ENCODE results near the gene AP1AR.
A peak's percentile ranks its signal among the peaks of the same experiment; 100 is the strongest.
"Not testable (repeated sequence)": the region's sequence is repeated elsewhere in the genome, so short reads cannot be mapped to it uniquely, and the experiment has no call there.

Gene AP1AR

DNA sequence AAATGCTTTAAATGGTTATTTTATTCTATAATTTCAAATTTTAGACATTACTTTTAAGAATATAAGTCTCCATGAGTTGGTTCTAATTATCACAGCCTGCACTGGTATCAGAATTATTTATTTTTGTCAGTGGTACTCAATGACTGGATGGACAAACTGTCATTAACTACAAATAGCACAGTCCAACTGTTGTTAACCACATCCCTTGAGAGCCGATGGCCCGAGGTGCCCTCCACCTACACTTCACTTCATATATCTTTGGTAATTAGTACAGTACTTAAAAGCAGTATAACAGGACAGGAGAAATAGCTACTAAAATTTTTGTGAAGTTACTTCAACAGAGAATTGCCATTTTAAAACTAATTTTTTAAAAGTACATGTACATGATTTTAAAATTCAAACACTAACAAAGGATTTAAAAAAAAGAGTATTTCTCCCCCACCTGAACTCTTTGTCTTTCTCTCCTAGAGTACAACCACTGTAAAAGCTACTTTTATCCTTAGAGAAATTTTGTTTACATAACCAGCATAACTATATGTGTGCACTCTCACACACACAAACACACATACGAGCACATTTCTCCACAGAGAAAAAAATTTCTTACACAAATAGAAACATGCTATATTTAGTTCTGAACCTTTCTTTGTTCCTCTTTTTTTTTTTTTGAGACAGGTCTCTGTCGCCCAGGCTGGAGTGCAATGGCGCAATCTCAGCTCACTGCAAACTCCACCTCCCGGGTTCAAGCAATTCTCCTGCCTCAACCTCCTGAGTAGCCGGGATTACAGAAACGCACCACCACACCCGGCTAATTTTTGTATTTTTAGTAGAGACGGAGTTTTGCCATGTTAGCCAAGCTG lies 47.7 kb downstream of the AP1AR start:
- DNase-seq: no peak

DNA sequence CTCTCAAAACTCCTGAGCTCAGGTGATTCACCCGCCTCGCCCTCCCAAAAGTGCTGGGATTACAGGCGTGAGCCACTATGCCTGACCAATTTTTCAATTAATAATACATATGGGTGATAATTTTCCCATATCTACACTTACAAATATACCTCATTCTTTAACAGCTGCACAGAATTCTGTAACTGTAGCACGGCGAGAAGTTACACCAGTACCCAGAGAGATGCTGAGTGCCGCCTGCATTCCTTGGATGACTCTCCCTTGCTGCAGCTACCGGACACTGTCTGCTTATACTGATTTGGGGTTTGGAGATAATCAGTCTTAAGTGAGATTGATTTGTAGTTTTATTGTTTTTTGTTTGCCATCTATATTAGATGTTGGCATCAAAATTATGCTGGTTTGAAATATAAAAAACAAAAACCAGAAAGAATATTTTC lies 48.3 kb downstream of the AP1AR start:
- no peak for DNase-seq

DNA sequence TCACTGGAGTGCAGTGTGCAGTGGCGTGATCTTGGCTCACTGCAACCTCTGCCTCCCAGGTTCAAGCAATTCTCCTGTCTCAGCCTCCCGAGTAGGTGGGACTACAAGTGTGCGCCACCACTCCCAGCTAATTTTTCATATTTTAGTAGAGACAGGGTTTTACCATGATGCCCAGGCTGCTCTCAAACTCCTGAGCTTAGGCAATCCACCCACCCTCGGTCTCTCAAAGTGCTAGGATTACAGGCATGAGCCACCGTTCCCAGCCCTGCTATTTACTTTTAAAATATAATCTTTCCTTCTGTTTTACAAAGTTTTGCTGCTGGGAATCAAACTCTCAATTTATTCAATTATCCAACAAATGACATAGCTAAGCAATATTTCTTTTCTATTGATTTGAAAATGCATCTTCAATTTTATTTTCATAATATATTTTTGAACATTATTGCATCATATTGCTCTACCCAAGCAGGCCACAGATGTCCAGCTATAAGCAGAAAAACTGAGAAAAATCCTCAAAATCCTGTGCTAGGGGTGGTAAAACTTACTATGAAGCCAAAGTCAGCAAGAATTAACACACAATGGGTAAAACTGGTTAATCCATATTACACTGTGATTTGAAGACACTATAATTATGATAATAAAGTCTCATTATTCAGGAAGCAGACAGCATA lies 48.9 kb downstream of the AP1AR start:
- no peak for DNase-seq

- not testable (repeated sequence) for DNase-seq
Measured at GRCh38 chr4:112281895-112282398, 50.4 kb downstream of the AP1AR start.

DNA sequence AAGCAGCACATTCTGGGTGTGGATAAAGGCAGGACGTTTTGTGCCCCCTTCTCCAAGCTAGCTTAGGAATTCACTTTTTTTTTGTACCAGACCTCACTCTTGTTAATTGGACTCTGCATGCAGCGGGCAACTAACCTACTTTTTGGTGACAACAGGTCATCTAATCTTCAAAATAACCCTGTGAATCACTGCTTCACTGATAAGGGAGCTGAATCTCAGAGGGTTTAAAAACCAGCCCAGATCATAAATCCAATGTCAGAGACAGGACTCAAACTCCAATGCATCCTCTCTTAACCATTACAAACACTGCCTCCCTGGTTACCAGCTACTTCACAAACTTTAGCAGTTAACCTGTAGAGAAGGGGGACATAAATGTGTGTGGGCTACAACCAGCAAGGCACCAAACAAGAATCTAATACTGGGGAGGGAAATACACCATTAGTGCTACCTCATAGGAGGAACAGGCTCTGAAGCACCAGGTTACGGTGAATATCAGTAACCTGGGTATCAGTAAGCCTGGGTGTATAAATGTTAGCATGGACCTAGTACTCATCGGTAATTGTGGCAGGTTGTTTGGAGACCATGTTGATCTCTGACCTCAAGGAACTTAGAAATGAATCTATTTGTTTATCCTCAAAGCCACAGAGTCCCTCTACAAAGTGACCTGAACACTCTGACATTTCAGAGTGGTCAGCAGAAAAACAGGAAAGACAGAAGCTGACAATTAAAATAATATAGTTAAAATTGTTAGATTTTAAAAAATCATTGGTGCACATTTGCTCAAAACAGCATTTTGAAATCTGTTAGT lies 51.5 kb downstream of the AP1AR start:
- no peak for DNase-seq

DNA sequence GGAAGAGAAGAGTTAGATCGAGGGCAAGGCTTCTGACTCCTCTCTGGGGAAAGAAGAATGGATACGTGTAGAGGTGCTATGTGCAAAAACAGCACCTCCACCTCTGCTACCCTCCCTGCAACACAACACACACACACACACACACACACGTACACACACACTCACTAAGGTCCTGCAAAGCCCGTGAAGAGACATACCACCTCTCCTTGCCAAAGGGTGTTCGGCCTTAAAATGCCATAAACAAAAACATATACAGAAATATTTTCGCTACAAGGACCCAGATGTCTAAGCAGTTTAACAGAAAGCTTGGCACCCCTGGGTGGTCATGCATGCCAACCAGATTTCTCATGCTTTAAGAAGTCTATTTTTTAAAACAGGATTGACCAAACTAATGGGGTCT lies 52.6 kb downstream of the AP1AR start:
- peak; percentile 39 for DNase-seq

GRCh38 chr4:112284662-112285411 lies 53.2 kb downstream of the AP1AR start:
- peak; percentile 54 for DNase-seq

DNA sequence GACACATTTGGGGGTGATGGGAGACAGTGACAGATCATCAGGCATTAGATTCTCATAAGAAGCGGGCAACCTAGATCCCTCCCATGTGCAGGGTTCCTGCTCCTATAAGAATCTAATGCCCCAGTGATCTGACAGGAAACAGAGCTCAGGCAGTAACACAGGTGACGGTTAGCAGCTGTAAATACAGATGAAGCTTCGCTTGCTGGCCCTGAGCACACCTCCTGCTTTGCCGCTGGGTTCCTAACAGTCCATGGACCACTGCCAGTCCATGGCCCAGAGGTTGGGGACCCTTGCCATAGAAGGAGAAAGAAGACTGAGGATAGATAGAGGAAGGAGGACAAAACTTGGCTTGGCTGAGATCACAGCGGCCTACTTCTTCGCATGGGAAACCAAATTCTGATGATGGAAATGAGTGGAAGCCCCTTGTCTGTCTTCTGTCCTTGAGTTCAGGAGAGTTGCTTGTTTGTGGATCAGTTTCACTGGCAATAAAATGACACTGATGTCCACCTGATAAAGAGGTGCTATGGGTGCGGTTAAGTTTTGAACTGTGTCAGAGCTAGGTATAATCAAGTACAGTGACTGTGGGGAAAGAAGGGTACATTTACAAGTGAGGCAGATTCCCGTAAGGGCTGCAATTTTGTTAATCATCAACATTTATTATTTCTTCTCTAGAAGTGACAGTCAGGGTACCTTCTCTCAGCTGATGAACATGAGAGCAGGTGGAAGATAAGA lies 55.8 kb downstream of the AP1AR start:
- peak; percentile 68 for DNase-seq

GRCh38 chr4:112288455-112288854 lies 56.9 kb downstream of the AP1AR start:
- DNase-seq: peak; percentile 79

- no peak for DNase-seq
Measured at GRCh38 chr4:112289407-112290253, 58.0 kb downstream of the AP1AR start.

GRCh38 chr4:112290341-112290740 lies 58.8 kb downstream of the AP1AR start:
- no peak for DNase-seq

GRCh38 chr4:112296949-112297880 lies 65.6 kb downstream of the AP1AR start, which contains the start of gene ALPK1:
Gene ALPK1, plus strand, starts transcription at chr4:112297369.
- peak; percentile 59 for DNase-seq

DNA sequence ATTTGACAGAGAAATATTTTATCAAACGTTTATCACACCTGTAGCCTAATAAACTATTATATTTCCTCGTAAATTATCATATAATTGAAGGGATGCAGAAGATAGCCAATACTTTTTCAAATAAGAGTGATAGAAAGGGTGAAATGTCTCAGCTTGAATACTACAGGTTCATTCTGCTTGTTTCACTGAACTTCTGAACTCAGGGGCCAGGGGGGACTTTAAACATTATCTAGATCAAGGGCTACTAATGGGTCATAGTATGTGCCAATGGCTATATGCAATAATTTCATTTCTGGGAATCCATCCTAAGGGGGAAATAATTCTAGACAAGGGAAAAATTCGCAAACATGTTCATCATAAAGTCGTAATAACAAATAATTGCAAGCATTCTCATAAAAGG lies 68.1 kb downstream of the AP1AR start:
- DNase-seq: no peak

DNA sequence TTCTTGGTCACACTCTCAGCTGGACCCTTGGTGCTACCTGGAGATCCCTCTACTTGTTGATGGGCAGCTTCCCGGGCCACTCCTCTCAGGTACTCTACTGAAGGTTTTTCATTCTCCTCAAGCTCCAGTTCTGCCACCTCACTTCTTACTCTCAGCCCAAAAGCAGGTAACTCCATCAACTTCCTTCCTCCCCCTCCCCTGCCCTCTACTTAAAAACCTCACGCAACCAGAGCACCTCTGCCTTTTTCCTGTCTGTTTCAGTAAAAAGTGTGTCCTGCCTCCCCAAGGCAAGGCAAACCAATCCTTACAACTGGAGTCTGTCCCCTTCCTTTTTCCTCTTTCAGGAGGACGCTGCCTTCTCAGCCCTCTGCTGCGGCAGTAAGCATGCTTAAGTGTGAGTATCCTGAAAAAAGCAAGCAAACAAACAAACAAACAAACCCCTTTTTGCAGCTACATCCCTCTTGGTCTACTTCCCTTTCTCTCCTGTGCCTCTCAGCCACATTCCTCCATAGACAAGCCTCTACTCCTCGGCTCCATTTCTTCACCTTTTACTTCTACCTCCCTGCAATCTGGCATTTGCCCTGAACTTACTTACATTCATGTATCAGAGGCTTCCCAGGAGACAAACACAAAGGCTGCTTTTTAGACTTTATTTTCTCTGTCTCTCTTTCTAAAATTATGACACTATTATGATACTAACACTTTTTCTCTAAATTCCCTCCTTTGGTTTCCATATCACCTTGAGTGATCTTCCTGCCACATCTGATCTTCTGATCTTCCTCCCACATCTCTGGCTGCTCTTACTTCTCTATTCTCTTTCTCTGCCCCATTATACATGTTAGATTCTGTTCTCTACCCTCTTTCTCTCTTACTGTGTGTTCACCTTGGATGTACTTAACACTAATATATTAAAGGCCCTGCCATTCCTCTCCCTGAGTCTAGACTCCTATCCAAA lies 71.0 kb downstream of the AP1AR start:
- DNase-seq: peak; percentile 39

DNA sequence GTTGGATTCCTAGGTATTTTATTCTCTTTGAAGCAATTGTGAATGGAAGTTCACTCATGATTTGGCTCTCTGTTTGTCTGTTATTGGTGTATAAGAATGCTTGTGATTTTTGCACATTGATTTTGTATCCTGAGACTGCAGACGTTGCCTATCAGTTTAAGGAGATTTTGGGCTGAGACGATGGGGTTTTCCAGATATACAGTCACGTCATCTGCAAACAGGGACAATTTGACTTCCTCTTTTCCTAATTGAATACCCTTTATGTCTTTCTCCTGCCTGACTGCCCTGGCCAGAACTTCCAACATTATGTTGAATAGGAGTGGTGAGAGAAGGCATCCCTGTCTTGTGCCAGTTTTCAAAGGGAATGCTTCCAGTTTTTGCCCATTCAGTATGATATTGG lies 73.9 kb downstream of the AP1AR start:
- DNase-seq: not testable (repeated sequence)

GRCh38 chr4:112309263-112309791 lies 77.7 kb downstream of the AP1AR start:
- not testable (repeated sequence) for DNase-seq

DNA sequence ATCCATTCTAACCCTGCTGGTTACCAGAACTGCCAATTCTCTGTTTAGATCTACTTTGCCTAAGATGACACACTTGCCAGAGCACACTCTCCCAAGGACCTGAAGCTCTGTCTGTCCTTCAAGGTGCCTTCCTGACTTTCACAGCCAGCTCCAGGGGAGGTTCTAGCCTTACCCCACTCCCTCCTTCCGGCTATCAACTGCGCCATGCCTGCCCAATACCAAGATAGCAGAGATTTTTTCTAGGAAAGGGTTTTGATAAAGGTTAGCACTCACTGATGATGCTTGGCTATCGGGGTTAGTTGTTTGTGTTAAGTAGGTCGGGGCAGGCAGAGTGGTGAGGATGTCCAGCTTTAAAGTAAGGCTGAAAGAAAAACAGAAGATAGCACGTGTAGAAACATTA lies 79.9 kb downstream of the AP1AR start:
- DNase-seq: no peak
